ENCODE data around the gene KCNJ10. TPM values are rescaled to one million over a fixed set of nuclear protein-coding genes. Genes with fewer than 3 reads are reported as not detected.

KCNJ10 gene
- total and polyA plus RNA-seq, 2 of the 13 experiments (the other 11 are each of a cell fraction or from before 2014, with no cell fraction given), result 4.4 to 10.3 TPM

- TF ChIP-seq ZNF253 (CRISPR knock-in tag; IDR thresholded peaks at IDR 0.05; ENCODE audit: borderline replicate concordance), result no peak
- TF ChIP-seq HNF4A (CRISPR knock-in tag; IDR thresholded peaks at IDR 0.05), result peak; percentile 92
- no peak for TF ChIP-seq CBFB (CRISPR knock-in tag; IDR thresholded peaks at IDR 0.05)
- no peak for TF ChIP-seq ZNF10 (CRISPR knock-in tag; IDR thresholded peaks at IDR 0.05; ENCODE audit: borderline replicate concordance, low read depth)
- TF ChIP-seq MEF2D (CRISPR knock-in tag; IDR thresholded peaks at IDR 0.05), result 0 out of 2 replicates have a peak, but pooled peaks have one; percentile 33
- peak; percentile 51; the same call in 1 of the 2 replicates for TF ChIP-seq ZNF350 (CRISPR knock-in tag; IDR thresholded peaks at IDR 0.05; ENCODE audit: borderline replicate concordance, low read depth)
- TF ChIP-seq ZNF503 (CRISPR knock-in tag; IDR thresholded peaks at IDR 0.05), result peak; percentile 53; the same call in 1 of the 2 replicates
- no peak for TF ChIP-seq ZBTB33 (CRISPR knock-in tag; IDR thresholded peaks at IDR 0.05)
- 0 out of 2 replicates have a peak, but pooled peaks have one; percentile 29 for TF ChIP-seq ZNF792 (CRISPR knock-in tag; IDR thresholded peaks at IDR 0.05)
- 0 out of 2 replicates have a peak, but pooled peaks have one; percentile 40 for TF ChIP-seq ZSCAN31 (CRISPR knock-in tag; IDR thresholded peaks at IDR 0.05; ENCODE audit: low read depth)
- no peak for TF ChIP-seq ZBTB2 (CRISPR knock-in tag; IDR thresholded peaks at IDR 0.05; ENCODE audit: low read depth)
- no peak for TF ChIP-seq ZNF660 (CRISPR knock-in tag; IDR thresholded peaks at IDR 0.05; ENCODE audit: borderline replicate concordance, low read depth)
- TF ChIP-seq ZNF512B (CRISPR knock-in tag; IDR thresholded peaks at IDR 0.05; ENCODE audit: borderline replicate concordance), result no peak
- TF ChIP-seq TRIM22 (IDR thresholded peaks at IDR 0.05), result no peak
- peak; percentile 90 for TF ChIP-seq PITX1 (CRISPR knock-in tag; IDR thresholded peaks at IDR 0.05)
- peak; percentile 56; the same call in 1 of the 2 replicates for TF ChIP-seq ZMYM4 (CRISPR knock-in tag; IDR thresholded peaks at IDR 0.05)
- TF ChIP-seq PRDM4 (CRISPR knock-in tag; IDR thresholded peaks at IDR 0.05; ENCODE audit: borderline replicate concordance), result no peak
- TF ChIP-seq HOXA3 (CRISPR knock-in tag; IDR thresholded peaks at IDR 0.05), result peak; percentile 24; the same call in 1 of the 2 replicates
Observed at GRCh38 chr1:159970932-159971342, 99.0 kb downstream of the KCNJ10 start (continued).

All from HepG2 (cell line).